Progenitor cell of endocrine pancreas (in vitro differentiated cells): Measurements from ENCODE around the gene GPX4. TPM values are rescaled to one million over a fixed set of nuclear protein-coding genes. Genes with fewer than 3 reads are reported as not detected.

Source experiments
- DNase-seq: peaks from one replicate; pipeline ENCODE4 v3.0.0; 2021; ENCODE audit warnings: low spot score; ENCODE audit not compliant: unreplicated experiment
- H3K27ac Mint-ChIP-seq: 2 replicates; pipeline ENCODE4 v1.8.0; 2021; ENCODE audit warnings: mild to moderate bottlenecking, moderate library complexity, mixed read lengths
- H3K27me3 Mint-ChIP-seq: 2 replicates; pipeline ENCODE4 v1.8.0; 2021; ENCODE audit warnings: mixed read lengths
- H3K36me3 Mint-ChIP-seq: 2 replicates; pipeline ENCODE4 v1.8.0; 2022; ENCODE audit warnings: mixed read lengths; ENCODE audit not compliant: insufficient read depth
- H3K4me1 Mint-ChIP-seq: 2 replicates; pipeline ENCODE4 v1.8.0; 2021; ENCODE audit warnings: low read depth, mixed read lengths
- H3K4me3 Mint-ChIP-seq: 2 replicates; pipeline ENCODE4 v1.8.0; 2021; ENCODE audit warnings: low read depth, mild to moderate bottlenecking, moderate library complexity, mixed read lengths
- H3K9me3 Mint-ChIP-seq: 2 replicates; pipeline ENCODE4 v1.8.0; 2021; ENCODE audit warnings: low read depth, mixed read lengths
- total RNA-seq: library from RNA; stranded (reverse); gene quantifications from 2 replicates; pipeline ENCODE4 v1.2.1, GENCODE V29; 2021
- TF ChIP-seq, protein P1 (sequence below): fragments of 200-600 bp; sonication (generic); IDR thresholded peaks from one replicate; pipeline ENCODE4 v1.5.0; 2021; ENCODE audit warnings: antibody characterized with exemption, mild to moderate bottlenecking; ENCODE audit not compliant: unreplicated experiment

Gene GPX4
- total RNA-seq, 1 donor from 2014 or later, result 231 TPM

DNA sequence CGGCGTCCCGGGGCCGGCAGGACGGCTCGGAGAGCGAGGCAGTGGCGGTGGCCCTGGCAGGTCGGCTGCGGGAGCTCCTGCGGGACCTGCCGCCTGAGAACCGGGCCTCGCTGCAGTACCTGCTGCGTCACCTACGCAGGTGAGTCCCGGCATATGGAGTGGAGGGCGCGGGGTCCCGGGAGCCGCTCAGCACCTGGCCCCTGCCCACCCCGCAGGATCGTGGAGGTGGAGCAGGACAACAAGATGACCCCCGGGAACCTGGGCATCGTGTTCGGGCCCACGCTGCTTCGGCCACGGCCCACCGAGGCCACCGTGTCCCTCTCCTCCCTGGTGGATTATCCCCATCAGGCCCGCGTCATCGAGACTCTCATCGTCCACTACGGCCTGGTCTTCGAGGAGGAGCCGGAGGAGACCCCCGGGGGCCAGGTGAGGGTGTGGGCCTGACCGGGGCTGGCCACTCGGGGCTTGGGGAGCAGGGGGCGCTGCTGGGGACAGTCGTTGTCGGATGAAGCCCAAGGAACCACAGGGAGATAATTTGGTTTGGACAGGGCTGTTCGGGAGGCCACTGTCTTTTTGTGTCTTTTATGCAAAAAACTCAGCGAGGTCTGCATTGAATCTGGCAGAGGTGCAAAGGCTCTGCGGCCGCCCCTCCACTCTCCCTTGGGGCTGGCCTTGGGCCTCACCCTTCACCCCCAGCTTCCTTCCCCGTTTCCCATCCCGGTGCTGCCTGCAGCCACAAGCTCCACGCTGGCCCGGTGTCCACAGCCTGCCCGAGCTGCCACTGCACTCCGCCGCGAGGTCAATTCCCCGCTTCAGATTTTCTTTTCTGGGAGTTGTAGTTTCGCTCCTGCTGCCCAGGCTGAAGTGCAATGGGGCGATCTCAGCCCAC is 20.6 kb upstream of the GPX4 start:
- no peak for DNase-seq
- TF ChIP-seq, protein P1, sequence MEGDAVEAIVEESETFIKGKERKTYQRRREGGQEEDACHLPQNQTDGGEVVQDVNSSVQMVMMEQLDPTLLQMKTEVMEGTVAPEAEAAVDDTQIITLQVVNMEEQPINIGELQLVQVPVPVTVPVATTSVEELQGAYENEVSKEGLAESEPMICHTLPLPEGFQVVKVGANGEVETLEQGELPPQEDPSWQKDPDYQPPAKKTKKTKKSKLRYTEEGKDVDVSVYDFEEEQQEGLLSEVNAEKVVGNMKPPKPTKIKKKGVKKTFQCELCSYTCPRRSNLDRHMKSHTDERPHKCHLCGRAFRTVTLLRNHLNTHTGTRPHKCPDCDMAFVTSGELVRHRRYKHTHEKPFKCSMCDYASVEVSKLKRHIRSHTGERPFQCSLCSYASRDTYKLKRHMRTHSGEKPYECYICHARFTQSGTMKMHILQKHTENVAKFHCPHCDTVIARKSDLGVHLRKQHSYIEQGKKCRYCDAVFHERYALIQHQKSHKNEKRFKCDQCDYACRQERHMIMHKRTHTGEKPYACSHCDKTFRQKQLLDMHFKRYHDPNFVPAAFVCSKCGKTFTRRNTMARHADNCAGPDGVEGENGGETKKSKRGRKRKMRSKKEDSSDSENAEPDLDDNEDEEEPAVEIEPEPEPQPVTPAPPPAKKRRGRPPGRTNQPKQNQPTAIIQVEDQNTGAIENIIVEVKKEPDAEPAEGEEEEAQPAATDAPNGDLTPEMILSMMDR, result no peak
- H3K27ac Mint-ChIP-seq, result no peak overlapping the region
- no peaks in the 10 kb centered on the region for H3K9me3 Mint-ChIP-seq
- no peaks in the 10 kb centered on the region for H3K4me1 Mint-ChIP-seq
- H3K36me3 Mint-ChIP-seq, result peaks cover 7% of the 10 kb centered on the region
- H3K4me3 Mint-ChIP-seq, result peak overlapping the region; percentile 72
- no peaks in the 10 kb centered on the region for H3K27me3 Mint-ChIP-seq

DNA sequence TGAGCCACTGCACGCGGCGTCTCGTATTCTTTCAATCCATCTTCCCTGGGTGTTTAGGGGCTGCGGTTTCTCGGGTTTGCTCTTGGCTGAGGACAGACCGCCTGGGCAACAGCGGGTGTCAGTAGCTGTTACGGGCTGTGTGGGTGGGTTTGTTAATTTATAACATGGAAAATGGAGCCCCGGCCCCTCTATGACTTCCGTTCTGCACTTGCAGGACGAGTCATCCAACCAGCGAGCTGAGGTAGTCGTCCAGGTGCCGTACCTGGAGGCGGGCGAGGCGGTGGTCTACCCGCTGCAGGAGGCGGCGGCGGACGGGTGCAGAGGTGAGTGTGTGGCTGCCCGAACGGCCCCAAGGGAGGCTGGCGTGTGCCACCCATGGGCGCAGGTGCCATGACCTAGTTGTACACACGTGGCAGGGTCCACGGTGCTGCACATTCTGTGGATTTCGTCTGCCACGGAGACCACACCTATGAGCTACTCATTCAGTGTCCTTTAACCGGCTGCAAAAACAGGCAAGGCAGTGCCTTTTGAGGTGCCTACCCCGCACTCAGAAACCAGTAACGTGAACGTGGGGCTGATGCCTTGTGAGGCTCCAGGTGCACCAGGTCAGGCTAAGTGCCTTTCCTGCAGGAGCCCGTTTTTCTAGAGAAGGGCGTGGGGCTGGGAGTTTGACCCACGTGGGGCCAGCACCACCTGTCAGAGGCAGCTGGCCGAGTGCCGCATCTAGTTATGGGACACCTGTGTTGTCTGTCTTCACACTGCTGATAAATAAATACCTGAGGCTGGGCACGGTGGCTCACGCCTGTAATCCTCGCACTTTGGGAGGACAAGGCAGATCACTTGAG is 19.5 kb upstream of the GPX4 start:
- Mint-ChIP-seq H3K4me3 (peak overlapping the region; percentile 21), H3K27me3 (no peaks in the 10 kb centered on the region), H3K9me3 (no peaks in the 10 kb centered on the region), H3K27ac (no peak overlapping the region), H3K36me3 (peaks cover 7% of the 10 kb centered on the region), H3K4me1 (no peaks in the 10 kb centered on the region)
- TF ChIP-seq, protein P1, result no peak
- DNase-seq, result no peak

DNA sequence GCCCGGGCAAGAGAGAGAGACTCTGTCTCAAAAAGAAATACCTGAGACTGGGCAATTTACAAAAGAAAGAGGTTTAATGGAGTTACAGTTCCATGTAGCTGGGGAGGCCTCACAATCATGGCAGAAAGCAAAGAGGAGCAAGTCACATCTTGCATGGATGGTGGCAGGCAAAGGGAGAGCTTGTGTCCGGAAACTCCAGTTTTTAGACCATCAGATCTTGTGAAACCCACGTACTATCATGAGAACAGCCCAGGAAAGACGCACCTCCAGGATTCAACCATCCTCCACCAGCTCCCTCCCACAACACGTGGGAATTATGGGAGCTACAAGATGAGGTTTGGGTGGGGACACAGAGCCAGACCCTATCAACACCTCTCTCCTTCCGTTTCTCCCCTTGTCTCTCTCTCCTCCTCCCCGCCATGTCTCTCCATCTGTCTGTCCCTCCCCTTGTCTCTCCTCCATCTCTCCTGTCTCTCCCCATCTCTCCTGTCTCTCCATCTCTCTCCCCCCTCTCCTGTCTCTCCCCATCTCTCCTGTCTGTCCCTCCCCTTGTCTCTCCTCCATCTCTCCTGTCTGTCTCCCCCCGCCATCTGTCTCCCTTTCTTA is 18.6 kb upstream of the GPX4 start:
- Mint-ChIP-seq H3K9me3 (no peaks in the 10 kb centered on the region), H3K36me3 (peaks cover 7% of the 10 kb centered on the region), H3K27me3 (no peaks in the 10 kb centered on the region), H3K4me3 (no peak overlapping the region), H3K27ac (no peak overlapping the region), H3K4me1 (no peaks in the 10 kb centered on the region)
- TF ChIP-seq, protein P1, result no peak
- no peak for DNase-seq

DNA sequence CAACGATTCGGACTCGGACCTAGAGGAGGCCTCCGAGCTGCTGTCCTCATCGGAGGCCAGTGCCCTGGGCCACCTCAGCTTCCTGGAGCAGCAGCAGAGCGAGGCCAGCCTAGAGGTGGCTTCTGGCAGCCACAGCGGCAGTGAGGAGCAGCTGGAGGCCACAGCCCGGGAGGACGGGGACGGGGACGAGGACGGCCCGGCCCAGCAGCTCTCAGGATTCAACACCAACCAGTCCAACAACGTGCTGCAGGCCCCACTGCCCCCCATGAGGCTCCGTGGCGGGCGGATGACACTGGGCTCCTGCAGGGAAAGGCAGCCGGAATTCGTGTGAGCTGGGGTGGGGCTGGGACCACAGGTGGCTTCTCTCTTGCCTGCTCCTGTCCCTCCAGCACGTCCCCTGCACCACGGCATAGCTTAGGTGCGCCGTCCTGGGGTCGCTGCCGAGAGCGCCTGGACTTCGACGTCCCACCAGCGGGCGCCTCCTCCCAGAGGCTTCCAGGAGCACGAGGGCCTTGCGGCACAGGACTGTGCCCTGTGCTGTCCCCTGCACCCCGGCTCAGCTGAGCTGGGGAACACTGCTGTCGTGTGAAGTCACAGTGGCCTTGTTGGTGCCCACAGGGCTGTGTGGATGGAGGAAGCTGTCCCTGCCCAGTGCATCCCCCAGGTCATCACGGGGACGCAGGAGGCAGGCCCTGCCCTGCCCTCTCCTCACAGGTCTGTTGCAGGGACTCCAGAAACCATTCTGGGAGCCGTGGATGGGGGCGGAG is 17.9 kb upstream of the GPX4 start:
- Mint-ChIP-seq H3K4me1 (no peaks in the 10 kb centered on the region), H3K27me3 (no peaks in the 10 kb centered on the region), H3K9me3 (no peaks in the 10 kb centered on the region), H3K36me3 (peaks cover 7% of the 10 kb centered on the region), H3K27ac (no peak overlapping the region), H3K4me3 (no peak overlapping the region)
- TF ChIP-seq, protein P1, result no peak
- no peak for DNase-seq
